Ishikawa (cell line): ENCODE data around the gene RAB3IL1.

Source experiments
- CEBPB ChIP-seq: IDR thresholded peaks from 2 replicates; pipeline ENCODE4 v1.6.1; 2012
- CREB1 ChIP-seq: IDR thresholded peaks from 2 replicates; pipeline ENCODE4 v1.6.1; 2012; ENCODE audit warnings: low read depth
- EGR1 ChIP-seq: IDR thresholded peaks from 2 replicates; pipeline ENCODE4 v1.6.1; 2012
- EP300 ChIP-seq: IDR thresholded peaks from 2 replicates; pipeline ENCODE4 v1.6.1; 2012; ENCODE audit warnings: borderline replicate concordance
- FOXM1 ChIP-seq: IDR thresholded peaks from 2 replicates; pipeline ENCODE4 v1.6.1; 2012; ENCODE audit warnings: low read depth, borderline replicate concordance
- MAX ChIP-seq: IDR thresholded peaks from 2 replicates; pipeline ENCODE4 v1.6.1; 2012
- NFIC ChIP-seq: IDR thresholded peaks from 2 replicates; pipeline ENCODE4 v1.6.1; 2012
- RAD21 ChIP-seq: IDR thresholded peaks from 2 replicates; pipeline ENCODE4 v1.6.1; 2012; ENCODE audit warnings: low read depth
- TAF1 ChIP-seq: IDR thresholded peaks from 2 replicates; pipeline ENCODE4 v1.6.1; 2012; ENCODE audit warnings: low read depth, mild to moderate bottlenecking
- TCF12 ChIP-seq: IDR thresholded peaks from 2 replicates; pipeline ENCODE4 v1.6.1; 2012; ENCODE audit warnings: low read depth
- TEAD4 ChIP-seq: IDR thresholded peaks from 2 replicates; pipeline ENCODE4 v1.6.1; 2012
- USF1 ChIP-seq: IDR thresholded peaks from 2 replicates; pipeline ENCODE4 v1.6.1; 2012
- YY1 ChIP-seq: IDR thresholded peaks from 2 replicates; pipeline ENCODE4 v1.6.1; 2012; ENCODE audit warnings: low read depth
- ZBTB7A ChIP-seq: IDR thresholded peaks from 2 replicates; pipeline ENCODE4 v1.6.1; 2012; ENCODE audit warnings: low read depth
- TF ChIP-seq, protein P1 (sequence below): IDR thresholded peaks from 2 replicates; pipeline ENCODE4 v1.6.1; 2012; ENCODE audit warnings: low read depth, mild to moderate bottlenecking

RAB3IL1 gene

DNA sequence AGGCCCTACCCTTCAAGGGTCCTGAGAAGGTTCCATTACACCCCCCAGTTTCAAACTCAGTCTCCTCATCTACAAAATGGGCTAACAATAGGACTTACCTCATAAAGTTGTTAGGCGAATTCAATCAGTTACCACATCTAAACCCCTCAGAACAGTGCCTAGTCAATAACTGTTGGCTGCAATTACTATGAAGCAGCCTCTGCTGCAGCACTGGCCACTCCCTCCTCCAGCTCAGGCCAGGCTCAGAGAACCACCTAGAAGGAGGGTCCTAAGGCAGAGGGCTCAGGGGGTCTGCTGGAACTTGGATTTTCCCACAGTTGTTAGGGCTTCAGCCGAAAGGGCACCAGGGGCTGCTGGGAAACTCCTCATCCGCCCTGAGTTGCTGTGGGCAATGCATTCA lies 30.7 kb downstream of the RAB3IL1 start:
- no peak for TF ChIP-seq FOXM1
- no peak for TF ChIP-seq MAX
- no peak for TF ChIP-seq EGR1
- no peak for TF ChIP-seq CEBPB
- TF ChIP-seq YY1, result no peak

GRCh38 chr11:61885784-61886580 lies 31.4 kb downstream of the RAB3IL1 start:
- TF ChIP-seq ZBTB7A, result no peak
- no peak for TF ChIP-seq TEAD4
- no peak for TF ChIP-seq USF1
- TF ChIP-seq RAD21, result no peak
- no peak for TF ChIP-seq TAF1
- TF ChIP-seq MAX, result no peak
- TF ChIP-seq TCF12, result no peak
- no peak for TF ChIP-seq CEBPB
- no peak for TF ChIP-seq NFIC
- no peak for TF ChIP-seq YY1
- no peak for TF ChIP-seq EP300
- TF ChIP-seq, protein P1, sequence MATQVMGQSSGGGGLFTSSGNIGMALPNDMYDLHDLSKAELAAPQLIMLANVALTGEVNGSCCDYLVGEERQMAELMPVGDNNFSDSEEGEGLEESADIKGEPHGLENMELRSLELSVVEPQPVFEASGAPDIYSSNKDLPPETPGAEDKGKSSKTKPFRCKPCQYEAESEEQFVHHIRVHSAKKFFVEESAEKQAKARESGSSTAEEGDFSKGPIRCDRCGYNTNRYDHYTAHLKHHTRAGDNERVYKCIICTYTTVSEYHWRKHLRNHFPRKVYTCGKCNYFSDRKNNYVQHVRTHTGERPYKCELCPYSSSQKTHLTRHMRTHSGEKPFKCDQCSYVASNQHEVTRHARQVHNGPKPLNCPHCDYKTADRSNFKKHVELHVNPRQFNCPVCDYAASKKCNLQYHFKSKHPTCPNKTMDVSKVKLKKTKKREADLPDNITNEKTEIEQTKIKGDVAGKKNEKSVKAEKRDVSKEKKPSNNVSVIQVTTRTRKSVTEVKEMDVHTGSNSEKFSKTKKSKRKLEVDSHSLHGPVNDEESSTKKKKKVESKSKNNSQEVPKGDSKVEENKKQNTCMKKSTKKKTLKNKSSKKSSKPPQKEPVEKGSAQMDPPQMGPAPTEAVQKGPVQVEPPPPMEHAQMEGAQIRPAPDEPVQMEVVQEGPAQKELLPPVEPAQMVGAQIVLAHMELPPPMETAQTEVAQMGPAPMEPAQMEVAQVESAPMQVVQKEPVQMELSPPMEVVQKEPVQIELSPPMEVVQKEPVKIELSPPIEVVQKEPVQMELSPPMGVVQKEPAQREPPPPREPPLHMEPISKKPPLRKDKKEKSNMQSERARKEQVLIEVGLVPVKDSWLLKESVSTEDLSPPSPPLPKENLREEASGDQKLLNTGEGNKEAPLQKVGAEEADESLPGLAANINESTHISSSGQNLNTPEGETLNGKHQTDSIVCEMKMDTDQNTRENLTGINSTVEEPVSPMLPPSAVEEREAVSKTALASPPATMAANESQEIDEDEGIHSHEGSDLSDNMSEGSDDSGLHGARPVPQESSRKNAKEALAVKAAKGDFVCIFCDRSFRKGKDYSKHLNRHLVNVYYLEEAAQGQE, result no peak
- no peak for TF ChIP-seq FOXM1
- TF ChIP-seq CREB1, result no peak

DNA sequence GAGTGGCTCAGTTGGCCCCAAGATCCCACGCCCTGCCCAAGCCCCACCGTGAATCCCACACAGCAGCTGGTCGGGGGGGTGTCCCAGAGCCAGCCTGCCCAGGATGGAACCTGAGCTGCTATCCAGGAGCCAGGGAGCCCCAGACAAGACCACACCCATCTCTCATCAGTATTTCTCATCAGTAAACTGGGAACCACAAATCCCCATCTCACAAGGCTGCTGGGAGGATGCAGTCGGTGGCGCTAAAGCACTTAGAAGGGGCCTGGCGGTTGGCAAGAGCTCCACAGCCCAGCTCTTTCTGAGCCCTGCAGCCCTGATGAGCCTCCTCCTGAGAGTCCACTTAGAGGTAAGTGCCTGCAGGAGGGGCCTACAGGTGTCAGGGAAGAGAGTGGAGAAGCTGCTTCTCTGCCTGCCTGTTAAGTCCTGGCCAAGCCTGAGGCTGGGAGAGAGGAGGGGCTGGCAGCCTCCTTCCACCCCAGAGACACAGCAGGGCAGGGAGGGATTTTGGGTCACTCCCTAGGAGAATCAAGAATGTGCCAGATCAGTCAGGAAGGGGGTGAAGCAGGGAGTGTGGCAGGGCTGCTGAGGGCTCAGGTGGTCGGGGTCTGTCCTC lies 32.1 kb downstream of the RAB3IL1 start:
- TF ChIP-seq EGR1, result no peak
- no peak for TF ChIP-seq FOXM1
- no peak for TF ChIP-seq MAX
- no peak for TF ChIP-seq YY1
- TF ChIP-seq TEAD4, result no peak
- no peak for TF ChIP-seq CEBPB
- no peak for TF ChIP-seq EP300
- TF ChIP-seq TCF12, result no peak
- TF ChIP-seq, protein P1, result no peak
- no peak for TF ChIP-seq TAF1
- TF ChIP-seq NFIC, result no peak
- TF ChIP-seq CREB1, result no peak
- no peak for TF ChIP-seq ZBTB7A
- no peak for TF ChIP-seq USF1
- TF ChIP-seq RAD21, result no peak

DNA sequence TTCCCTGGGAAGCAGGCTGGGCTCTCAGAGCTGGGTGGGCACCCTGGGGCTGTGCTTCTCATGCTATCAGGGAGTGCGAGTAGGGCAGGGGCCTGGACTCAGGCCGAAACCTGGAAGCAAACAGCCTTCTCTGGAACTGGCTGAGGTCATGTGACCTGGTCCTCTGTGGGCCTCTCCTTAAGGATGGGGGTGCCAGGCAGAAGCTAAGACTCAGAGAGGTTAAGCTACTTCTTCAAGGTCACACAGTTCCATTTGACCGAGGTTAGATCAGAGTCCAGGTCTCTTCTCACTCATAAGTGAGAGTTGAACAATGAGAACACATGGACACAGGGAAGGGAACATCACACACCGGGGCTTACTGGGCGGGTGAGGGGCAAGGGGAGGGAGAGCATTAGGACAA lies 33.4 kb downstream of the RAB3IL1 start:
- TF ChIP-seq ZBTB7A (no peak), MAX (no peak)

- TF ChIP-seq YY1 (no peak), EGR1 (no peak), USF1 (no peak)
Observed at GRCh38 chr11:61883327-61883726, 34.0 kb downstream of the RAB3IL1 start.
